H1 (cell line): ENCODE results near the gene NTPCR. TPM values are rescaled to one million over a fixed set of nuclear protein-coding genes. Genes with fewer than 3 reads are reported as not detected.

Experiments used
- CTCF ChIA-PET: fragments of 300-600 bp; sonication (Branson Sonifier 250); formaldehyde crosslinking; loops from one replicate; lab custom pipeline; 2021; ENCODE audit not compliant: partially characterized antibody; lab: Charles Lee
- POLR2A ChIA-PET: fragments of 300-600 bp; sonication (Branson Sonifier 250); formaldehyde crosslinking; loops from one replicate; lab custom pipeline; 2021; ENCODE audit warnings: inconsistent platforms; ENCODE audit not compliant: partially characterized antibody; lab: Charles Lee
- DNase-seq, 2 experiments: peaks; one replicate each; pipeline versions ENCODE4 v3.0.0 to v3.0.0-alpha.2; 2010 to 2022; ENCODE audit warnings: low spot score in 2 of 2, low read depth in 1 of 2, mixed read lengths in 1 of 2
- FAIRE-seq: peaks from 2 replicates; lab custom pipeline; 2011; peaks lifted over from hg19 to GRCh38; lab: Jason Lieb, UNC
- H2AFZ ChIP-seq: 2 replicates; pipeline ENCODE4 v1.8.1; 2012; ENCODE audit warnings: low read length, inconsistent platforms
- H2AK5ac ChIP-seq: 2 replicates; pipeline ENCODE4 v1.6.1; 2013; ENCODE audit warnings: low read depth, low read length
- H2BK120ac ChIP-seq: replicated peaks from 2 replicates; pipeline ENCODE3; 2013; ENCODE audit warnings: low read depth, low read length, inconsistent platforms
- H2BK12ac ChIP-seq: 2 replicates; pipeline ENCODE4 v1.6.1; 2013; ENCODE audit warnings: low read depth, low read length
- H2BK15ac ChIP-seq: 2 replicates; pipeline ENCODE4 v1.6.1; 2013; ENCODE audit warnings: low read length
- H2BK20ac ChIP-seq: 2 replicates; pipeline ENCODE4 v1.6.1; 2013; ENCODE audit warnings: low read length
- H2BK5ac ChIP-seq: 2 replicates; pipeline ENCODE4 v1.6.1; 2013; ENCODE audit warnings: low read depth, low read length
- H3K14ac ChIP-seq: 2 replicates; pipeline ENCODE4 v1.6.1; 2013; ENCODE audit warnings: inconsistent platforms; ENCODE audit not compliant: insufficient read length
- H3K18ac ChIP-seq: 2 replicates; pipeline ENCODE4 v1.6.1; 2013; ENCODE audit warnings: low read length; ENCODE audit errors: extremely low read depth
- H3K23ac ChIP-seq: 2 replicates; pipeline ENCODE4 v1.6.1; 2013; ENCODE audit warnings: inconsistent platforms; ENCODE audit not compliant: insufficient read length
- H3K23me2 ChIP-seq: 2 replicates; pipeline ENCODE4 v1.6.1; 2013; ENCODE audit warnings: low read depth, low read length
- H3K27ac ChIP-seq: 2 replicates; pipeline ENCODE4 v1.6.1; 2011; ENCODE audit warnings: low read depth, low read length, inconsistent platforms
- H3K27me3 ChIP-seq, 4 experiments: replicated peaks in 1 of 4; 1 replicate in 1 of 4; 2 replicates in 3 of 4; pipeline versions ENCODE4 v1.6.1 to v1.8.1; 2011 to 2013; ENCODE audit warnings: low read length in 3 of 4, mild to moderate bottlenecking in 3 of 4, inconsistent platforms in 2 of 4, mixed read lengths in 2 of 4, moderate library complexity in 1 of 4; ENCODE audit not compliant: control insufficient read depth in 3 of 4, insufficient read depth in 3 of 4; ENCODE audit errors: extremely low read depth in 1 of 4
- H3K36me3 ChIP-seq, 4 experiments: 2 replicates each; pipeline versions ENCODE4 v1.6.1 to v1.8.1; 2011 to 2013; ENCODE audit warnings: mild to moderate bottlenecking in 4 of 4, low read length in 3 of 4, moderate library complexity in 2 of 4, control low read depth in 1 of 4, inconsistent platforms in 1 of 4; ENCODE audit not compliant: insufficient read depth in 4 of 4, control insufficient read depth in 2 of 4
- H3K4ac ChIP-seq: replicated peaks from 2 replicates; pipeline ENCODE3; 2013; ENCODE audit warnings: low read length, low read depth, mixed read lengths, inconsistent platforms; ENCODE audit not compliant: insufficient read length
- H3K4me1 ChIP-seq, 4 experiments: replicated peaks in 1 of 4; 1 replicate in 1 of 4; 2 replicates in 3 of 4; pipeline versions ENCODE4 v1.6.1 to v1.8.1; 2011 to 2013; ENCODE audit warnings: low read length in 3 of 4, inconsistent platforms in 2 of 4, mixed read lengths in 1 of 4; ENCODE audit not compliant: insufficient read depth in 4 of 4, control insufficient read depth in 3 of 4
- H3K4me2 ChIP-seq, 2 experiments: 2 replicates each; pipeline versions ENCODE4 v1.6.1 to v1.8.1; 2011 to 2013; ENCODE audit warnings: low read depth in 2 of 2, low read length in 2 of 2, control low read depth in 1 of 2, inconsistent platforms in 1 of 2, mild to moderate bottlenecking in 1 of 2; ENCODE audit not compliant: insufficient read depth in 1 of 2
- H3K4me3 ChIP-seq, 4 experiments: fragments of 200-600, 300-600 bp in 1 of 4; sonication (generic), shearing (Covaris generic), sonication (Bioruptor Twin) in 1 of 4; 2 replicates each; pipeline versions ENCODE4 v1.5.1 to v1.8.1; 2011 to 2016; ENCODE audit warnings: low read length in 4 of 4, low read depth in 3 of 4, control low read depth in 2 of 4, inconsistent platforms in 2 of 4, mild to moderate bottlenecking in 2 of 4, mixed read lengths in 1 of 4, moderate library complexity in 1 of 4; ENCODE audit not compliant: insufficient read depth in 2 of 4; ENCODE audit errors: extremely low read depth in 1 of 4
- H3K56ac ChIP-seq: replicated peaks from 2 replicates; pipeline ENCODE3; 2013; ENCODE audit warnings: low read depth, mild to moderate bottlenecking, mixed read lengths, low read length, inconsistent platforms; ENCODE audit not compliant: insufficient read length
- H3K79me1 ChIP-seq: 2 replicates; pipeline ENCODE4 v1.6.1; 2013; ENCODE audit warnings: low read depth, low read length, control low read depth
- H3K79me2 ChIP-seq, 2 experiments: 2 replicates each; pipeline versions ENCODE4 v1.6.1 to v1.8.1; 2012 to 2013; ENCODE audit warnings: low read length in 2 of 2, mild to moderate bottlenecking in 2 of 2, inconsistent platforms in 1 of 2; ENCODE audit not compliant: insufficient read depth in 2 of 2, control insufficient read depth in 1 of 2
- H3K9ac ChIP-seq, 4 experiments: replicated peaks in 1 of 4; 1 replicate in 1 of 4; 2 replicates in 3 of 4; pipeline versions ENCODE4 v1.6.1 to v1.8.1; 2011 to 2013; ENCODE audit warnings: low read depth in 3 of 4, low read length in 3 of 4, control low read depth in 2 of 4, mild to moderate bottlenecking in 2 of 4, moderate library complexity in 2 of 4, inconsistent platforms in 1 of 4; ENCODE audit errors: extremely low read depth in 1 of 4
- H3K9me3 ChIP-seq, 2 experiments: 2 replicates each; pipeline versions ENCODE4 v1.6.1 to v1.8.1; 2012 to 2013; ENCODE audit warnings: mild to moderate bottlenecking in 2 of 2, moderate library complexity in 2 of 2, control low read depth in 1 of 2, inconsistent platforms in 1 of 2, low read depth in 1 of 2, low read length in 1 of 2, mixed read lengths in 1 of 2; ENCODE audit not compliant: insufficient read depth in 2 of 2
- H4K20me1 ChIP-seq, 2 experiments: replicated peaks in 1 of 2; 2 replicates each; pipeline versions ENCODE3 to v1.8.1; 2011 to 2013; ENCODE audit warnings: inconsistent platforms in 2 of 2, low read length in 2 of 2, mild to moderate bottlenecking in 1 of 2; ENCODE audit not compliant: insufficient read depth in 2 of 2, control insufficient read depth in 1 of 2
- H4K5ac ChIP-seq: 2 replicates; pipeline ENCODE4 v1.6.1; 2013; ENCODE audit warnings: low read length, low read depth, mixed read lengths, inconsistent platforms; ENCODE audit not compliant: insufficient read length
- H4K8ac ChIP-seq: 2 replicates; pipeline ENCODE4 v1.8.0; 2013; ENCODE audit warnings: mild to moderate bottlenecking, moderate library complexity, low read length, inconsistent platforms; ENCODE audit not compliant: insufficient read depth; ENCODE audit errors: extremely low read depth
- H4K91ac ChIP-seq: replicated peaks from 2 replicates; pipeline ENCODE3; 2013; ENCODE audit warnings: low read length, mixed read lengths, inconsistent platforms; ENCODE audit not compliant: insufficient read length
- ATF2 ChIP-seq: IDR thresholded peaks from 2 replicates; pipeline ENCODE4 v1.6.1; 2012; ENCODE audit warnings: low read length, inconsistent platforms
- BACH1 ChIP-seq: IDR thresholded peaks from 2 replicates; pipeline ENCODE4 v1.6.1; 2012; ENCODE audit warnings: low read length, improper control_type of control experiment
- CREB1 ChIP-seq: IDR thresholded peaks from 2 replicates; pipeline ENCODE4 v1.6.1; 2012; ENCODE audit warnings: inconsistent platforms
- E2F6 ChIP-seq: IDR thresholded peaks from 2 replicates; pipeline ENCODE4 v1.6.1; 2012; ENCODE audit warnings: inconsistent platforms
- EZH2 ChIP-seq: fragments of 200-600 bp; sonication (generic); IDR thresholded peaks from 2 replicates; pipeline ENCODE4 v1.7.1; 2012; ENCODE audit warnings: low read depth, mild to moderate bottlenecking, moderate library complexity, low read length, inconsistent platforms; ENCODE audit not compliant: severe bottlenecking
- GABPA ChIP-seq: IDR thresholded peaks from 2 replicates; pipeline ENCODE4 v1.6.1; 2011; ENCODE audit warnings: mild to moderate bottlenecking, low read length, moderate library complexity, borderline replicate concordance; ENCODE audit not compliant: insufficient read depth
- GTF2F1 ChIP-seq: IDR thresholded peaks from 2 replicates; pipeline ENCODE4 v1.6.1; 2012; ENCODE audit warnings: low read depth, low read length, improper control_type of control experiment, borderline replicate concordance
- HDAC6 ChIP-seq: IDR thresholded peaks from one replicate; pipeline ENCODE4 v1.7.1; 2012; ENCODE audit warnings: low read depth, mild to moderate bottlenecking, inconsistent platforms, low read length, moderate library complexity
- WGBS, 2 experiments: shearing (Covaris generic) in 1 of 2; methylation state at CpG; one replicate each; pipeline versions ENCODE4 v1.1.6 to v1.1.7; 2013 to 2015; ENCODE audit warnings: low lambda C conversion rate in 2 of 2, mixed read lengths in 2 of 2, inconsistent platforms in 1 of 2, low coverage in 1 of 2, missing lambda C conversion rate in 1 of 2; ENCODE audit not compliant: insufficient replicate concordance in 2 of 2, insufficient coverage in 1 of 2, insufficient read length in 1 of 2; ENCODE audit errors: extremely low coverage in 1 of 2, missing lambda C conversion rate in 1 of 2; 5-methylcytosine and 5-hydroxymethylcytosine counted together
- polyA plus RNA-seq, 7 experiments: library from polyadenylated mRNA; depleted of rRNA in 3 of 7; stranded (reverse) in 5 of 7; unstranded in 2 of 7; fragments of >200 nt in 5 of 7; fragments of 200-250 nt in 2 of 7; gene quantifications; 1 replicate in 5 of 7; 2 replicates in 1 of 7; 4 replicates in 1 of 7; pipeline versions ENCODE4 v1.2.1 to v1.2.3, GENCODE V29; 2011 to 2013; ENCODE audit warnings: missing spikeins in 2 of 7, mixed read lengths in 2 of 7
- total RNA-seq: library from RNA; stranded (reverse); fragmentation: NEBNext Ultra II Directional; extraction: Animal tissue kit (Norgen Biotek cat#: 25700); gene quantifications from 2 replicates; pipeline ENCODE4 v1.2.1, GENCODE V29; 2021

Gene NTPCR
- total and polyA plus RNA-seq, 2 of the 8 experiments (the other 6 are each of a cell fraction or from before 2014, with no cell fraction given) = 22.6 to 73.1 TPM

DNA sequence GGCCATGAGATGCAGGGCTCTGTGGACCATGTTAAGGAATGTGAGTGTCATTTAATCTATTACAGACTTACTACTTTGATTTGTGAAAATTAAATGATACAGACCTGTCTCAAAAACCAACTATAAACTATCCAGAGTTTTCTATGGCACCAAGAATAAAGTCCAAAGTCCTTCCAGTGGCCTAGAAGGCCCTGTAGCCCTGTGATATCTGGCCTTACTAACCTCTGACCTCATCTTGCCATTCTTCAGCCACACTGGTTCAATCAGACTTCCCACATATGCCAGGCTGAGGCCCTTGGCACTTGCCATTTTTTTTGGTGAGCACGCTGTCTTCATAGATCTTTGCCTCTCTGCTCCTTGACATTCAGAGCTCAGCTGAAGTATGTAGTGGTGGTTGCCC is 7.7 kb downstream of the NTPCR start:
- H3K14ac ChIP-seq = no peak overlapping the region
- no peak overlapping the region for H3K4me3 ChIP-seq
- peaks cover 0 to 5% of the 10 kb centered on the region in 2 experiments; a peak in 1 of 4 replicates for H3K9me3 ChIP-seq
- no peak overlapping the region for H3K4me2 ChIP-seq
- H2BK15ac ChIP-seq = no peak overlapping the region
- no peak overlapping the region for H2BK120ac ChIP-seq
- peaks cover 5 to 68% of the 10 kb centered on the region in 2 experiments; a peak in 3 of 4 replicates for H3K79me2 ChIP-seq
- no peak overlapping the region for H2BK5ac ChIP-seq
- peaks cover 6 to 44% (median 21%) of the 10 kb centered on the region in 4 experiments; a peak in 6 of 8 replicates for H3K36me3 ChIP-seq
- H4K91ac ChIP-seq = no peak overlapping the region
- no peak overlapping the region for H3K23ac ChIP-seq
- no peak overlapping the region for H2AFZ ChIP-seq
- H4K8ac ChIP-seq = no peak overlapping the region
- H4K20me1 ChIP-seq = peaks cover 3 to 5% of the 10 kb centered on the region in 2 experiments
- H3K56ac ChIP-seq = no peak overlapping the region
- CTCF ChIA-PET = no interaction called here
- no peak overlapping the region for H3K4ac ChIP-seq
- no peak overlapping the region for H3K18ac ChIP-seq
- no peak overlapping the region for H3K9ac ChIP-seq
- FAIRE-seq (no peak), DNase-seq (no peak)
- no peaks in the 10 kb centered on the region for H3K27me3 ChIP-seq
- no peaks in the 10 kb centered on the region; the same call in 1 of the 2 replicates for H3K23me2 ChIP-seq
- TF ChIP-seq CREB1 (no peak), GABPA (no peak), E2F6 (no peak), BACH1 (no peak), HDAC6 (no peak), ATF2 (no peak), GTF2F1 (no peak), EZH2 (no peak)
- no peak overlapping the region for H2BK12ac ChIP-seq
- no peaks in the 10 kb centered on the region; the same call in 1 of the 2 replicates for H3K79me1 ChIP-seq
- POLR2A ChIA-PET = no interaction called here
- H2BK20ac ChIP-seq = no peak overlapping the region
- 92% methylated on average over 1 of the region's 1 CpG; no CpG with 5 or more reads in 1 of the 2 experiments for WGBS, 2 experiments
- peaks cover 0 to 10% (median 2%) of the 10 kb centered on the region in 4 experiments; a peak in 4 of 7 replicates for H3K4me1 ChIP-seq
- no peak overlapping the region for H2AK5ac ChIP-seq
- H3K27ac ChIP-seq = no peak overlapping the region
- no peak overlapping the region for H4K5ac ChIP-seq
